Fibroblast of lung (primary cell): ENCODE data around the gene FBLN2. TPM values are rescaled to one million over a fixed set of nuclear protein-coding genes. Genes with fewer than 3 reads are reported as not detected.

Source experiments
- DNase-seq, 2 donors: peaks; one replicate each; pipeline versions ENCODE4 v3.0.0 to v3.0.0-alpha.2; 2010; ENCODE audit warnings: low read depth in 2 of 2
- H2AFZ ChIP-seq: 2 replicates; pipeline ENCODE4 v1.5.1; 2012; ENCODE audit warnings: low read length, control low read depth, inconsistent platforms
- H3K27ac ChIP-seq: 2 replicates; pipeline ENCODE4 v1.5.1; 2011; ENCODE audit warnings: low read length, control low read depth; ENCODE audit not compliant: insufficient read depth
- H3K27me3 ChIP-seq: 2 replicates; pipeline ENCODE4 v1.5.1; 2011; ENCODE audit warnings: mild to moderate bottlenecking, low read length; ENCODE audit not compliant: control insufficient read depth, insufficient read depth
- H3K36me3 ChIP-seq: 2 replicates; pipeline ENCODE4 v1.5.1; 2011; ENCODE audit warnings: low read length; ENCODE audit not compliant: control insufficient read depth, insufficient read depth
- H3K4me1 ChIP-seq: 2 replicates; pipeline ENCODE4 v1.5.1; 2011; ENCODE audit warnings: low read length; ENCODE audit not compliant: control insufficient read depth, insufficient read depth; ENCODE audit errors: extremely low read depth
- H3K4me2 ChIP-seq: 2 replicates; pipeline ENCODE4 v1.5.1; 2011; ENCODE audit warnings: low read length, control low read depth; ENCODE audit not compliant: insufficient read depth; ENCODE audit errors: extremely low read depth
- H3K4me3 ChIP-seq, 4 experiments: fragments of 200-600 bp in 1 of 4; sonication (generic) in 1 of 4; replicated peaks in 1 of 4; 2 replicates each; pipeline ENCODE4 v1.5.1; 2011 to 2016; ENCODE audit warnings: low read length in 4 of 4, low read depth in 3 of 4, mild to moderate bottlenecking in 3 of 4, control low read depth in 2 of 4, inconsistent platforms in 1 of 4, mixed read lengths in 1 of 4; ENCODE audit not compliant: insufficient read depth in 1 of 4; ENCODE audit errors: control extremely low read depth in 1 of 4
- H3K79me2 ChIP-seq: 2 replicates; pipeline ENCODE4 v1.5.1; 2012; ENCODE audit warnings: mild to moderate bottlenecking, low read length, inconsistent platforms; ENCODE audit not compliant: control insufficient read depth, insufficient read depth
- H3K9ac ChIP-seq: 2 replicates; pipeline ENCODE4 v1.5.1; 2011; ENCODE audit warnings: mild to moderate bottlenecking, low read length, control low read depth; ENCODE audit not compliant: insufficient read depth
- H3K9me3 ChIP-seq: 2 replicates; pipeline ENCODE4 v1.5.1; 2012; ENCODE audit warnings: low read depth, low read length; ENCODE audit not compliant: control insufficient read depth, insufficient read depth
- H4K20me1 ChIP-seq: 2 replicates; pipeline ENCODE4 v1.5.1; 2011; ENCODE audit warnings: low read length; ENCODE audit not compliant: control insufficient read depth, insufficient read depth; ENCODE audit errors: extremely low read depth
- EZH2 ChIP-seq: IDR thresholded peaks from 2 replicates; pipeline ENCODE4 v1.5.1; 2012; ENCODE audit warnings: low read length, control low read depth, mild to moderate bottlenecking; ENCODE audit errors: missing control alignments
- polyA plus RNA-seq, 2 donors: library from polyadenylated mRNA; depleted of rRNA in 1 of 2; stranded (reverse) in 1 of 2; unstranded in 1 of 2; fragments of >200 nt; gene quantifications; 2 replicates each; pipeline ENCODE4 v1.2.1, GENCODE V29; 2011 to 2012; ENCODE audit warnings: missing spikeins in 1 of 2
- total RNA-seq: library from RNA; depleted of rRNA; stranded (reverse); fragments of >200 nt; gene quantifications from 2 replicates; pipeline ENCODE4 v1.2.1, GENCODE V29; 2014
- TF ChIP-seq, protein P1 (sequence below), 2 donors: IDR thresholded peaks in 1 of 2; conservative IDR thresholded peaks in 1 of 2; 1 replicate in 1 of 2; 2 replicates in 1 of 2; pipeline ENCODE4 v1.5.1; 2011 to 2012; ENCODE audit warnings: low read length in 2 of 2, control low read depth in 1 of 2, inconsistent platforms in 1 of 2, low read depth in 1 of 2, mild to moderate bottlenecking in 1 of 2

FBLN2 gene
- total and polyA plus RNA-seq, 2 donors (not counting 1 experiment from before 2014, with no cell fraction given) = 25.4 to 138 TPM

DNA sequence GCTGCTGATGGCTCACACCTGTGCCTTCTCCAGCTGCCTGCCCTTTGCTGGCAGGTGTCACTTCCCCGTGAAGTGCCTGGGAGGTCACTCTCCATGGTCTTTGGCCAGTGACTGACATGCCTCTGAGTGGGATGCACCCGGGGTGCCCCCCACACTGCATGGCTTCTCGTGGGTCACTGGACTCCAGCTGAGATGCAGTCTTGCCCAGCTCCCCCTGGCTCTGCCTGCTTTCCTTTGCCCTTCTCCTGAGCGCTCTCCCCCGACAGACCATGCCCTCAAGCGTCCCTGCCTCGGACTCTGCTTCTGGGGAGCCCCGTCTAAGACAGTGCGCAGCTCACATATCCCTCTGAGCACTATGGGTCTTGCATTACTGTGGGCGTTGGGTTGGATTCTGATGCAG lies 14.4 kb downstream of the FBLN2 start:
- TF ChIP-seq, protein P1, sequence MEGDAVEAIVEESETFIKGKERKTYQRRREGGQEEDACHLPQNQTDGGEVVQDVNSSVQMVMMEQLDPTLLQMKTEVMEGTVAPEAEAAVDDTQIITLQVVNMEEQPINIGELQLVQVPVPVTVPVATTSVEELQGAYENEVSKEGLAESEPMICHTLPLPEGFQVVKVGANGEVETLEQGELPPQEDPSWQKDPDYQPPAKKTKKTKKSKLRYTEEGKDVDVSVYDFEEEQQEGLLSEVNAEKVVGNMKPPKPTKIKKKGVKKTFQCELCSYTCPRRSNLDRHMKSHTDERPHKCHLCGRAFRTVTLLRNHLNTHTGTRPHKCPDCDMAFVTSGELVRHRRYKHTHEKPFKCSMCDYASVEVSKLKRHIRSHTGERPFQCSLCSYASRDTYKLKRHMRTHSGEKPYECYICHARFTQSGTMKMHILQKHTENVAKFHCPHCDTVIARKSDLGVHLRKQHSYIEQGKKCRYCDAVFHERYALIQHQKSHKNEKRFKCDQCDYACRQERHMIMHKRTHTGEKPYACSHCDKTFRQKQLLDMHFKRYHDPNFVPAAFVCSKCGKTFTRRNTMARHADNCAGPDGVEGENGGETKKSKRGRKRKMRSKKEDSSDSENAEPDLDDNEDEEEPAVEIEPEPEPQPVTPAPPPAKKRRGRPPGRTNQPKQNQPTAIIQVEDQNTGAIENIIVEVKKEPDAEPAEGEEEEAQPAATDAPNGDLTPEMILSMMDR (conservative IDR thresholded peaks at IDR 0.05 in 1 of 2, IDR thresholded peaks at IDR 0.05 in 1 of 2; ENCODE audit: low read depth in 1 of 2, low read length in 2 of 2) = no peak
- no peak for TF ChIP-seq EZH2
- H3K4me3 ChIP-seq = no peak overlapping the region
- DNase-seq = no peak
- no peaks in the 10 kb centered on the region for H3K79me2 ChIP-seq
- no peaks in the 10 kb centered on the region for H3K4me1 ChIP-seq
- no peaks in the 10 kb centered on the region for H3K27me3 ChIP-seq
- no peaks in the 10 kb centered on the region for H3K36me3 ChIP-seq
- no peak overlapping the region for H3K9ac ChIP-seq
- no peaks in the 10 kb centered on the region for H3K9me3 ChIP-seq
- no peaks in the 10 kb centered on the region for H4K20me1 ChIP-seq
- H2AFZ ChIP-seq = no peak overlapping the region
- H3K4me2 ChIP-seq = no peak overlapping the region
- H3K27ac ChIP-seq = no peak overlapping the region

DNA sequence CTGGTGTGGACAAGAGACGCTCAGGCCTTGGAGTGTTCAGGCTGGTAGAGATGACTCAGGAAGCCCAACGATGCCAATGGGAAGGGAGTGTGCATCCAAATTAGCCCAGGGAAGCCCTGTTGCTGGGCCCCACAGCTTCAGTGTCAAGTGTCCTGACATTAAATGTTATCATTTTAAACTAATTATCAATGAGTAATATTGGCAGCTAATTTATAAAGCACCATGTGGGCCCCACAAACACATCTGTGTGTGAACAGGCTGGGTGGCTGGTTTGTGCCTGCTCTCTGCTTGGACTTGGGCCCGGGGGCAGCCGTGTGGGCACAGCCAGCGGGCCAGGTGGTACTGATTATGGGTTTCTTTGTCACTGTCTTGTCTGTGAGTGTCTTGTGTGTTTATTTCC lies 15.0 kb downstream of the FBLN2 start:
- no peaks in the 10 kb centered on the region for H4K20me1 ChIP-seq
- H2AFZ ChIP-seq = no peak overlapping the region
- H3K4me3 ChIP-seq = no peak overlapping the region
- no peak for DNase-seq
- no peaks in the 10 kb centered on the region for H3K27me3 ChIP-seq
- TF ChIP-seq EZH2 = no peak
- TF ChIP-seq, protein P1 (conservative IDR thresholded peaks at IDR 0.05 in 1 of 2, IDR thresholded peaks at IDR 0.05 in 1 of 2; ENCODE audit: low read depth in 1 of 2, low read length in 2 of 2) = no peak
- no peak overlapping the region for H3K4me2 ChIP-seq
- no peaks in the 10 kb centered on the region for H3K79me2 ChIP-seq
- no peaks in the 10 kb centered on the region for H3K9me3 ChIP-seq
- H3K4me1 ChIP-seq = no peaks in the 10 kb centered on the region
- H3K27ac ChIP-seq = no peak overlapping the region
- no peaks in the 10 kb centered on the region for H3K36me3 ChIP-seq
- no peak overlapping the region for H3K9ac ChIP-seq

DNA sequence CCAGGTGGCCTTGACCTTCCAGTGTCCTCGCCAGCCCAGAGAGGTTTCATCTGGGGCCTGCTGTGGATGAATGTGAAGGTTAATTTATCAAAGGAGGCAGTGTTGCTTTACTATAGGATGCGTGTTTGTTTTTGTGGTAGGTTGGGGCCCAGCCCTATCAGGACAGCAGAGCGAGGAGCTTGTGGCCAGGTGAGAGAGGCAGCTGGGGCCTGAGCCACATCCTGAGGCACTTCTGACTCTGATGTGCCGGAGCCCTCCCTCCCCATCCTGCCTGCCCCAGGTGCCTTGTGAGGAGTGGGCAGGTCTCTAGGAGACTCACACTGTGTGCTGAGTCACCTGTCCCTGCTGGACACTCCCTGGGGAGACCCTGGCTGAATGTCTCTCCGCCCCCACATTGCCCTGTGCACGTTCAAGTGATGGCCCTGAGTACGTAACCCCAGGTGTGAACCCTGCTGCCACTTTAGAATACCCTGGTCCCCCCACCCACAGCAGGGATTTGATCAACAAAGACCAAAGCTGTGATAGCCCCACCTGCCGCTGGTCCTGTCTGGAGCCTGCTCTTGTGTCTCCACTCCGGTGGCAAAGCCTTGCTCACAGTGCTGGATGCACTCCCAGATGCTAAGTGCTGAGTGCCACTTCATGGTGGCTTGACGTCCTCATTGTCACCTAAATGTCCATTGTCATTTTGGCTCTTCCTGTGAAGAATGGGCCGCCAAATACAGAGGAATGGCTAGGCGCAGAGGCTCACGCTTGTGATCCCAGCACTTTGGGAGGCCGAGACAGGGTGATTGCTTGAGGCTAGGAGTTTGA lies 16.0 kb downstream of the FBLN2 start:
- H2AFZ ChIP-seq = no peak overlapping the region
- H3K36me3 ChIP-seq = no peaks in the 10 kb centered on the region
- no peaks in the 10 kb centered on the region for H4K20me1 ChIP-seq
- H3K27ac ChIP-seq = no peak overlapping the region
- H3K27me3 ChIP-seq = no peaks in the 10 kb centered on the region
- H3K9ac ChIP-seq = no peak overlapping the region
- no peak overlapping the region for H3K4me2 ChIP-seq
- no peaks in the 10 kb centered on the region for H3K4me1 ChIP-seq
- H3K79me2 ChIP-seq = no peaks in the 10 kb centered on the region
- no peak overlapping the region for H3K4me3 ChIP-seq
- no peaks in the 10 kb centered on the region for H3K9me3 ChIP-seq
- DNase-seq = no peak
- no peak for TF ChIP-seq EZH2
- TF ChIP-seq, protein P1 (conservative IDR thresholded peaks at IDR 0.05 in 1 of 2, IDR thresholded peaks at IDR 0.05 in 1 of 2; ENCODE audit: low read depth in 1 of 2, low read length in 2 of 2) = no peak
